GM19043 (cell line): ENCODE measurements around the gene RANBP3L.
"Not testable (repeated sequence)": the region's sequence is repeated elsewhere in the genome, so short reads cannot be mapped to it uniquely, and the experiment has no call there.

Source experiments
- ATAC-seq: cut with Tn5 transposase; IDR thresholded peaks from one replicate; pipeline ENCODE4 v1.9.1; 2021; ENCODE audit warnings: low read depth; ENCODE audit not compliant: unreplicated experiment

Gene RANBP3L, protein sequence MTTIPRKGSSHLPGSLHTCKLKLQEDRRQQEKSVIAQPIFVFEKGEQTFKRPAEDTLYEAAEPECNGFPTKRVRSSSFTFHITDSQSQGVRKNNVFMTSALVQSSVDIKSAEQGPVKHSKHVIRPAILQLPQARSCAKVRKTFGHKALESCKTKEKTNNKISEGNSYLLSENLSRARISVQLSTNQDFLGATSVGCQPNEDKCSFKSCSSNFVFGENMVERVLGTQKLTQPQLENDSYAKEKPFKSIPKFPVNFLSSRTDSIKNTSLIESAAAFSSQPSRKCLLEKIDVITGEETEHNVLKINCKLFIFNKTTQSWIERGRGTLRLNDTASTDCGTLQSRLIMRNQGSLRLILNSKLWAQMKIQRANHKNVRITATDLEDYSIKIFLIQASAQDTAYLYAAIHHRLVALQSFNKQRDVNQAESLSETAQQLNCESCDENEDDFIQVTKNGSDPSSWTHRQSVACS

DNA sequence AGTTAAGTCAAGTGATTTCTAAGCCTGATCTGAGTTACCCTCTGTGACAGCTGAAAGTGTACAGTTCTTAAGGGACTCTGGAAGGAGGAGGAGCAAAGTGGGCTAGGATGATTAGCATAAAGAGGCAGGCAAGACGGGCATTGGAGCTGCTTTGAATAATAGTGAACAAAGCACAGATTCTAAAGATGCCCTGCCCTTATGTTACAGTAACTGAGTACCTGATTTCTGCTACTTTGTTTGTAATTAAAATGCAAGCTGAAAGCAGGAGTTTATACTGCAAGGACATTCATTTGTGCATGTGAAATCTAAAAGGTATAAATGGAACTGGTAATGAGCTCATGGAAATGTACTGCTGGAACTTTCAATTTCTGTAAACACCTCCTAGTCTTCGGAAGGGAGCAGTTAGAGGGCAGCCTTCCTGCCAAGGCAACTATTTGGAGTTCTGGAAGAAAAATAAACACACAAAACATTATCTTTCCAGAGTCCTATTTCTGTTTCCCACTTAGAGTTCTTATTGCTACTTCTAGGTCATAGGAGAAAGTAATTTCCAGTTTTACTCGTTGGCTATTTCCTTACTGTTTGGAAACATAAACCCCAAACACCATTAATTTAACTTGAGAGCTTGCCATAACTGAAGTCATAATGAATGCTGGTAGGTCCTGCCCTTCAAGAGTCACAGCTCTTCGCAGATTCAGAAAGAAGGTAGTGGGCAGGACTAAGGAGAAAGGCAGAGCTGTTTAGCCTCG lies at the start of gene RANBP3L:
Gene RANBP3L, minus strand, starts transcription at position 45 of the 746 bp plus-strand sequence. CDS start 486 bp downstream, outside the sequence.
- no peak for ATAC-seq

DNA sequence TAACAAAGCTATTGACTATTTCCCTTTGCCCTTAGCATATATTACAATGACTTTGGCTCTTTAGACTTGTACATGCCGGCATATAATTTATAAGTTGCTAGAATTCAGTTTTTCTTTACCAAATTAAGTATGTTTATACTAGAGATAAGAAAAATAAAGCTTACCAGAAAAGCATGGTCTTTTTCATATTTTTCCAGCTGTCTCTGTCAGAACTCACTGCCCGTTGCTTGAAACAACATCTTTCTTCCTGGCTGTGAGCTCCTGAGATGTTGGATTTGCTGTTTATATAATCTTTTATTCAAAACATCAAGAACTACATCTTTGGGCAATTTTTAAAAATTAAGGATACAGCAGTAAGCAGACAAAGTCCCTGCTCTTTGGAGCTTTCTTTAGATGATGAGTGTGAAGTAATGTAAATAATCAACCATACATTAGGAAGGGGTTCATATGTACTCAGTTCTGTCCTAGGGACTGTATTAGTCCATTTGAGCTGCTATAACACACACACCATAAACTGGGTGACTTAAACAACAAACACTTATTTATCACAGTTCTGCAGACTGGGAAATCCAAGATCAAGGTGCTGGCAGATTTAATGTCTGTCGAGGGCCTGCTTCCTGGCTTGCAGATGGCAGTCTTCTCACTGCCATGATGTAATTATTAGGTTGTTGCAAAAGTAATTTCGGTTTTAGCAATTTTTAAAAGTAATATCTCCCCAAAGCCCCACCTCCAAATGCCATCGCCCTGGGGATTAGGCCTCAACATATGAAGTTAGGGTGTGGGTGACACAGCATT lies 45.4 kb upstream of the RANBP3L start:
- ATAC-seq = no peak

DNA sequence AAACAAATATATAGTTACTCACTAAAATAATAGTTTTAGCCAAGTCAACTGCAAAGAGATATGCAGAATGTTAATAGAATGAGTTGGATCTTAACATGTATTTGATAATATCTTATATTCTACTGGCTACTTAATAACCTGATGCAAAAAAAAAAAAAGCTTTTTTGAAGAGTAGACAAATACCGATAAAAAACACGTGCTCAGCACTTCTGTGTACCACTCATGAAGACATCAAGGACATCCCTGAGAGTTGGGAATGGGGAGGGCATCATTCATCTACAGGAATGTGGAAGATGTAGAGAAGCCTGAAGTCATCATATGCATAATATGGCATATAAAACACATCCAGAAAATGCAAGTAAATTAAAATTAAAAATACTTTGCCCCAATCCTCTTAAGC lies 43.2 kb upstream of the RANBP3L start:
- ATAC-seq = no peak

DNA sequence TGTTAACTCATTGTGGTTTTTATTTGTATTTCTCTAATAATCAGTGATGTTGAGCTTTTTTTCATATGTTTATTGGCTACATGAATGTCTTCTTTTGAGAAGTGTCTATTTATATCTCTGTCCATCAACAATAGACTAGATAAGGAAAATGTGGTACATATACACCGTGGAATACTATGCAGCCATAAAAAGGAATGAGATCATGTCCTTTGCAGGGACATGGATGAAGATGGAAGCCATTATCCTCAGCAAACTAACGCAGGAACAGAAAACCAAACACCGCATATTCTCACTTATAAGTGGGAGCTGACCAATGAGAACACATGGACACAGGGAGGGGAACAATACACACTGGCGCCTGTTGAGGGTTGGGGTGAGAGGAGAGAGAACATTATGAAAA lies 40.0 kb upstream of the RANBP3L start:
- not testable (repeated sequence) for ATAC-seq

DNA sequence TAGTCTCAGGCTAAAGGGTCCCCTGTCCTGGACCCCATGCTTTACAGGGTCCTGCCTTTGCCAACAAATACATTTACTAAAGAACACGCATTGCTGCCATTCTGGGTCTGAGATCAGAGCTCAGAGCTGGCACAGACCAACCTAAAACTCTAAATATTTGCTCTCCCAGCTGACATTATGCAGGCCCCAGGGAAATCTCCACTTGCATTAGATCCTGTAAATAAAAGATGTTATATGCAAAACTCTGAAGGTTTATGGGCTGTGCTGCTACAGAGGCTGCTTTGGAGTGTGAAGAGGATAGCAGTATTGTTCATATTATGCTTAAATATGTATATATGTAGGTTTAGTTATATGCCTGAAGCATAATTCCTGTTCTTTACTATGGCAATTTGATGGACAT lies 35.9 kb upstream of the RANBP3L start:
- no peak for ATAC-seq

DNA sequence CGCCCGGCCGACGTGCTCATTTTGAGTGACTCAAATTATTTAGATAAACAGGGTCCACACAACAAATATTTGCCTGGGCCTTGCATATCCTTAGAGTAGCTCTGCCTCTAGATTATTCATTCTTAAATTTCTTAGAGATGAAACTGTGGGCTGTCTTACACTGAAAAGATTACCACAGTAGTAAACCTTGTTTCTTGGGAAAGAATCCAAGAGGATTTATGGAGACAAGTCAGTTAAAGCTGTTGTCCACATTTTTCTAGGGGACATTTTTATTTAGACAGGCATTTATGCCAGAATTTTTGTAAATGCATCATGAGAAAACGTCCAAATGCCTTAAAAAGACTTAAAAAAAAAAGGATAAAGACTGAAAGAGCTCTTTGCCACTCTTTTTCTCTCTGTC lies 32.6 kb upstream of the RANBP3L start:
- ATAC-seq = no peak

DNA sequence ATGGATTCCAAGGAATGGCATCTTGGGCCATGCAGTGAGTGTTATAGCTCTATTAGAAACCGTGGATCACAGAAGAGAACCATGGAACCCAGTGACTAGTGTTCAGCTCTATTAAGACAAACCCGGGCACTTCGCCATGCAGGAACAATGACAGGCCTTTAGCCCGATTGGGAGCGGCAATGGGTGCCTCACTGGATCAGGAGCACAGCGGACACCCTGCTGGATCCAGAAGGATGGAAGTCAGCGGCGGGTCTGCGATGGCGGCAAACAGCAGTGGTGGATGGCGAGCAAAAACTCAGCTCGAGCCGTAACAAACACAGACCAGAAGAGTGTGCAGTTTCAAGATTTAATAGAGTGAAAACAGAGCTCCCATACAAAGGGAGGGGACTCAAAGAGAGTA lies 31.0 kb upstream of the RANBP3L start:
- not testable (repeated sequence) for ATAC-seq

DNA sequence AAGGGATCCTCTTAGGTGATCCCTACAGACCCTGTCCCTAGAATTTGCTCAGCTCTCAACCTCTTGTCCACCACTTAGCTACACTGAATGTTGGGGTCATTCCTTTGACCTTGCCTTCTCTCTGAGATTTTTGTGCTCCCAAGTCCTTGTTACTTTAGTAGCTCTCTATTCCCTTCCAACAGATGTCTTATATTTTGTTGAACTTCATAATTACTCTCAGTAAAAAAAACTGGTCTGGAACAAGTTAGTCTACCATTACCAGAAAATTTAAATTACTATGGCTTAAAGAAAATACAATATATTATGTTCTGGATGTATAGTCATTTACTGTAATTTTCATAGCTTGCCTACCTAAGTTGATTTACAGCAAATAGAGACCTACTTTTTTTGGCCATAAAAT lies 23.5 kb upstream of the RANBP3L start:
- no peak for ATAC-seq

DNA sequence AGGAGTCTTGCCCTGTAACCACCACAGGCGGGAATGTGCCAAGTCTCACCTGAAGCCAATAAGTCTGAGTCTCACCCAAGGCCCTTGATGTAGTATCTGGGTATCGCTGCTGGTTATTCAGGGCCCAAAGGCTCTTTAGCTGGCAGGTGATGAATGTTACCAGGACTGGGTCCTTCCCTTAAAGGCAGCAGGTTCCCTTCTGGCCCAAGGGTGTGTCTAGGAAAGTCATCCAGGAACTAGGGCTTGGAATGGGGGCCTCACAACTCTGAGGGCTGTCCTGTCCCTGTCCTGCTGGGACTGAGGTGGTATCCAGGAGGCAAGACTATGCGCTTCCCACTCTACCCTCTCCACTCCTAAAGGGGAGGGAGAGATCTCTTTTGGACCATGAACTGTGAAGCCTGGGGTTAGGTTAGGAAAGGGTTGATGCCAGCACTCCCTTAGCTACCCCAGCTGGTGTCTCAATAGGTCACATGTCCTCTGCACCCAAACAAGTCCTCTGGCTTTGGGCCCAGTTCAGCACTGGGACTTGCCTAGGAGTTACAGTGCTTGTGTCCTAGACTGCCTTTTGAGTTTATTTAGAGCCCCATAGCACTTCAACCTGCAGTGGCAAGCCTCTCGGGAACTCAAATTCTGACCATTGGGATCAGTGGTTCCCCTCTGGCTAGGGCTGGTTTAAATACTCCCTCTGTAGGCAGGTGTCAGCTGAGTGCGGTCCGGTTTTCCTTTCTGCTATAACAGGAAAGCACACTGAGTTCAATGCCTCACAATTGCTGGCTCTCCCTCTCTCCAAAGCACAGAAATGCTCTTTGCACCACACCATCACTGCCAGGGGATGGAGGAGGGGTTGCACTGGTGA lies 22.5 kb upstream of the RANBP3L start:
- ATAC-seq = no peak

DNA sequence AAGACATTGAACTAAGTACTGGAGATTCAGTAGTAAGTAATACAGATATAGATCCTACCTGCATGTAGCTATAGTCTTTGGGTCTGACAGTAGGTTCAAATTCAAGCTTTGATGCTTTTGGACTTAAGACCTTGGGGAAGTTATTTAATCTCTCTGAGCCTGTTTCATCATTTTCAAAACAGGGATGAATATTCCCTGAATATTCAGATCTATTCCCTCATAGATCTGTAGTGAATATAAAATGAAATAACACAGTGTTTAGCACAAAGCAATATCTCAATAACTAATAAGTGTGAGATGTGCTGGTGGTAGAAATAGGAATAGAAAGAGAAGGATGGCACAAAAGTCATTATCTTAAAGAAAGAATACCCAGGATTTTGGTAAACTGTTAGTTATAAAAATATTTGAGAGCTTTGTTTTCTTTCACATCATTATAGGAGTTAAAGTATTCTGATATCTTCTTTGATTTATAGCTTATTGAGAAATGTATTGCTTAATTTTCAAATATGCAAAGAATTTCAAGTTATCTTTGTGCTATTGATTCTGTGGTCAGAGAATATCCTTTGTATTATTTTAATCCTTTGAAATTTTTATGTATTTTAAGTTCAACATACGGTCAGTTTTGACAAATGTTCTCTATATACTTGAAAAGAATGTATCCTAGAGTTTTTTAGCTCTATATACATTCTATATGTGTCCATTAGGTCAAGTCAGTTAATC lies 11.4 kb upstream of the RANBP3L start:
- no peak for ATAC-seq

DNA sequence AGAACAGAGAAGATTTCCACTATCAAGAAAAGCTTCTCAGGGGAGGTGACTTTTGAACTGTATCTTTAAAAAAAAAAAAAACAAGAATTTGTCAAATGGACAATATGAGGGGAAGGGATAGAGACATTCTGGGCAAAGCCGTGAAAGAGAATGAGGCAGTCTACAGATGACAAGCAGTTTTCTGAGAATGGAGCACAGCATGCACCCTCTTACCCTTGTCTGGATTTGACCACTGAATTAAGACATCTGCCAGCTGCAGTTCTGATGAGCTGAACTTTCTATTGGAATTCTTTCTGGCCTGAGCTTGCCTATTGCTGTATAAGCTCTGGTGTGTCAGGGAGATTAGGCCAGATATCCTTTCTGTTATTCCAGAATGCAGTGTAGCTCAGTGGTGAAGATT lies 10.3 kb upstream of the RANBP3L start:
- no peak for ATAC-seq

DNA sequence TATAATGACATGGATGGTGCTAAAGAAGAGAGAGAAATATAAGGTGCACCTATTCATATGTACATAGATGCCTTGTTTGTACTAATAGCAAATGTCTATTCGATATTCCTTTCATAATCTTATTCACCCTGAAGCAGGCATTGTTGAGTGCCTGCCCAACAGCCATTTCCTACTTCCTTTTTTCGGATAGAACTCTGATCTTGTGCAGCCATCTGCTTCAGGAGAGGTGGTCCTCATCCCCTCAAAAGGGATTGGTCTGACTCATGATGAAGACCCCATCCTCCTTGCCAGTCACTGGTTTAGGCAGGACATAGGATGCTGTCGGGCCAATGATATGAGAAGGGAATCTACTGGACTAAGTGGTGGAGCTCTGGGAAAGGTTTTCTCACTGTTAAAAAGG lies 8.4 kb upstream of the RANBP3L start:
- ATAC-seq = no peak

DNA sequence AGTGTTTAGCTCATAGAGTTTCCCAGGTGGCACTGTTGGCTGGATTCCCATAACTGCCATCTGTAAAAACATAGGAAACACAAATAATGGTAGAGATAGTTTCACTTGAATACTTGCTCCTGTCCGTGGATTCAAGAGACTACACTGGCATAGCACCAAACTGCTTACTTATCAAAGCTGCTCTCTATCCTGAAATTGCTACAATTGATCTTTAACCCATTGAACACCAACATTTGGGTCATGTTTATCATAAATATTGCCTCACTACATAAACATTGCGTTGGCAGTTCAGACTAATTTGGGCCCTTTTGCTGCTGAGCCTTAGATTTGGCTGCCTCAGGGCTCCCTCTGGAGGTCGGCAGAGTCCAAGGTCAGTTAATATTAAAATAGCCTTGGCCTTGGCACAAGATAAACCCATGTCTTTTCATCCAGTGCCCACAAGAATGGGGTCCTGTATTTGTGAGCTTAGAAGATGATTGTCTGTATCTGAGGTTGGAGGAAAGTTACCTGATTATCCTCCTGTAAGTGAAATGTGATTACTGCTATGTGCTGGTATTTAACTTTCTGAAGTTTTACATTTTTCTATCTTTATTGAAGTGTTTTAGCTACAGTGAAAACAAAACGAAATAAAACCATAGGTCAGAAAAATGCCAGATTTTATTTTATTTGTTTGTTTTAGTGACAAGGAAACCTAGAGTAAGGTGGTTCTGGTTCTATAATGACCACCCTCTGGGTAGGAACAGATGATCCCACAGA lies 4.0 kb upstream of the RANBP3L start:
- ATAC-seq = no peak

DNA sequence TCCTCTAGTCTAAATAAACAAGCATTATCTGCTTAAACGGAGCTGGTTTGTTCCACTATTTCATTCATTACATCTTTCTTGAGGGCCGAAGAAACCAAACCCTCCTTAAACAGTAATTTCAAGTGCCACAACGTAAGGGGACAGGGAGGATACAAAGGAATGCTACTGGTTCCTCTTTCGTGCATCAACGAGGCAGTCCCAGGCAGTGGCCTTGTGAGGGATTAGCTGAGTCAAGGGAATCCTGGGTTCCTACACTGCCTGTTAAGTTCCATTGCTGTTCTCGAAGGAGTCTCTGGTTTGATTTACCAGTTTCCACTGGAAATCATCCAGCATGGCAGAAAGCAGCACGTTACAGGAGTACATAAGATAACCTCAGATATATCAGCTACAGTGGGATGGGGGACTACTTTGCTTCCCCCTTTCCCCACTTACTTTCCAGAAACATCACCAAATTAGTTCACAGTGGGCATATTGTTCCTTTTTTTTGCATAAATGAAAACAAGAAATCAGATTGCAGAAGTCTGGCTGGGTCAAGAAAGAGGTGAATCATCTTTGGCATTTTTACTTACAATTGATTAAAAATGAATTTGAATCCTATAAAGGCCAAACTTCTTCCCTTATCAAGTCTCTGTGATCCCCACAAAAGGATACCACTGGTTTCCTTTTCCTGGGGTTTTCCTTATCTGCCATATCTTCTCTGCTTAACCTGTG lies 2.5 kb upstream of the RANBP3L start:
- no peak for ATAC-seq

DNA sequence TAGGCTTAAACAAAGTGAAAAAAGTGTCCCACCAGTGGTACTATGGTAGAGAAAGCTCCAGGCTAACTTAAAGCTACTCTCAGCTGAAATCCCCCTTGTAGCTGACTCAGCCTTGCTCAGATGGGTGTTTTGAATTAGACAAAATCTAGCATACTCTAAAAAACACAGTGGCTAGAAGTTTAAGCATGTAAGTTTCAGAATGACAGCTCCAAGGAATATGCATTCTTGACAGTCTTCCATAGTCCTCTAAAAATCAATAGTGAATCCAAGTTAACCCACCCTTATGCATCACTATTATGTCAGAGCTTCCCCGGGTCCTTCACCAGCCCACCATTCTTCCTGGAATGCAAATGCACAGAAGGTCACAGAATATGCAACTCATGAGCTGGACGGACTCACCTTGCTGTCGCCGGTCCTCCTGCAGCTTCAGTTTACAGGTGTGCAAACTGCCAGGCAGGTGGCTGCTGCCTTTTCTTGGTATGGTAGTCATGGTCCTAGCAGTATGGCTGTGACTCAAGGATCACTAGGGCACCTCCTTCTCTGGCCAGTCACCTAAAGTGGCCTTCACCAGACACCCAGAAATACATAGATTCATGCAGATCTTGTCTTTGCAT lies 668 bp downstream of the RANBP3L start:
- ATAC-seq = no peak

DNA sequence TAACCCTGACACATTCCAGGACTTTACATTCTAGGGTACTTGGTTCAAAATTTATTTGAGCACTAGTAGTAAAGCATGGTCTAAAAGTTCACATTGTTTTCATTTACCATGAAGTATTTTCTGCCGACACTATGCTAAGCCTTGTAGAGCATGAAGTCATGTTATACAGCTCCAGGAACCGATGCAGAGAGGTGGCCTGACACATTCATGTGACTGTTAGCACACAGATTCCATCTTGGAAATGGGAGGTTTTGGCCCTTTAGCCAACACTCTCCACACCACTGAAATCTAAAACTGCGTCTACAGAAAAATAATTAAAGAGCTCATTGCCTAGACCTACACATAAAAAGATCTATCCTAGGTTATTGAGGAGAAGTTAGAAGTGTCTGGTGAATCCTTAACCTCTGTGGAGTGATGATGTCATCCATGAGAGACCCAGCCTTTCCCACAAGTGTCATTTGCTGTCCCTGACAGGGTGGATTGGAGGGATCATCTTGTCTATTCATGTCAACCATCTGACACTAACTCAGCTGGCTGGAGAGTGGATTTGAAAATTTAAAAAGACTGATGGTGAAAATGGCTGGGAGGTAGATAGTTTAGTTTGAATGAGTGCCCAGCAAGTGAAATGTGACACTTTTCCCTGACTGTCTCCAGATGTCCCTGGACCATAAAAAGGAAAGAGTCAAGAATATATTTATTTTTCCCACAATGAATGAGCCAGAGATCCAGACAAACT lies 1.3 kb downstream of the RANBP3L start:
- ATAC-seq = no peak

DNA sequence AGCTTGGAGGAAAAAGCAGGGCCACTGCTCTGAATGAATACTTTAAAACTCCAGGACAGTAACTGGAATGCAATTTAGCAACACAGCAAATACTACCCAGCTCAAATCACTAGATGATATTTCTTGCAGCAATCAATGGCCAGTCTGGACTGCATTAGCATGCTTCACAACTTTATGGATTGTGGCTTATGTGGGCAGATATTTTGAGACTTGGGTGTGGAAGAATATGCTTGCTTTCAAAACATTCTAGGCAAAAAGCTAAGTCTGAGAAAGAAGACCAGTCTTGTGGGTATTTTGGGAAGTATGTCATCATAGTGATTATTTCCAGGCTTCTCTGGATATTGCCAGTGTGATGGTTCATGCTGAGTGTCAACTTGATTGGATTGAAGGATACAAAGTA lies 3.1 kb downstream of the RANBP3L start:
- ATAC-seq = no peak
